H9 (cell line): Measurements from ENCODE around the gene ZFP36. TPM values are rescaled to one million over a fixed set of nuclear protein-coding genes. Genes with fewer than 3 reads are reported as not detected.
A peak's percentile ranks its signal among the peaks of the same experiment; 100 is the strongest.

ENCODE experiments used
- DNase-seq: peaks from one replicate; pipeline ENCODE4 v3.0.0-alpha.2; 2017
- H2AFZ ChIP-seq: one replicate; pipeline ENCODE4 v1.6.1; 2013; ENCODE audit warnings: mild to moderate bottlenecking, low read length, control low read depth, moderate library complexity
- H2AK5ac ChIP-seq: 2 replicates; pipeline ENCODE4 v1.6.1; 2013; ENCODE audit warnings: low read length, control low read depth, mixed read lengths; ENCODE audit not compliant: insufficient read length
- H2BK120ac ChIP-seq: one replicate; pipeline ENCODE4 v1.6.1; 2013; ENCODE audit warnings: low read depth, mild to moderate bottlenecking, low read length, control low read depth, inconsistent platforms; ENCODE audit not compliant: poor library complexity, severe bottlenecking
- H2BK12ac ChIP-seq: 2 replicates; pipeline ENCODE4 v1.6.1; 2013; ENCODE audit warnings: low read length, control low read depth, mixed read lengths, low read depth; ENCODE audit not compliant: insufficient read length
- H2BK15ac ChIP-seq: 2 replicates; pipeline ENCODE4 v1.6.1; 2013; ENCODE audit warnings: low read depth, low read length, control low read depth
- H2BK20ac ChIP-seq: one replicate; pipeline ENCODE4 v1.6.1; 2013; ENCODE audit warnings: low read depth, mild to moderate bottlenecking, low read length, control low read depth, inconsistent platforms; ENCODE audit not compliant: poor library complexity, severe bottlenecking
- H2BK5ac ChIP-seq: 2 replicates; pipeline ENCODE4 v1.6.1; 2013; ENCODE audit warnings: low read length, control low read depth, mixed read lengths; ENCODE audit not compliant: insufficient read length
- H3K14ac ChIP-seq: 2 replicates; pipeline ENCODE4 v1.6.1; 2013; ENCODE audit warnings: low read length, control low read depth; ENCODE audit not compliant: insufficient read depth
- H3K18ac ChIP-seq: 2 replicates; pipeline ENCODE4 v1.6.1; 2013; ENCODE audit warnings: low read depth, mild to moderate bottlenecking, mixed read lengths, low read length, control low read depth; ENCODE audit not compliant: insufficient read length
- H3K23ac ChIP-seq: 2 replicates; pipeline ENCODE4 v1.6.1; 2013; ENCODE audit warnings: low read length, control low read depth, mixed read lengths, low read depth; ENCODE audit not compliant: insufficient read length
- H3K23me2 ChIP-seq: 2 replicates; pipeline ENCODE4 v1.6.1; 2013; ENCODE audit warnings: low read depth, mild to moderate bottlenecking, mixed read lengths, low read length, control low read depth; ENCODE audit not compliant: insufficient read length, poor library complexity, severe bottlenecking
- H3K27ac ChIP-seq: 2 replicates; pipeline ENCODE4 v1.5.1; 2013; ENCODE audit warnings: low read length, control low read depth, mixed read lengths, low read depth; ENCODE audit not compliant: insufficient read length
- H3K27me3 ChIP-seq: 2 replicates; pipeline ENCODE4 v1.6.1; 2013; ENCODE audit warnings: low read length, control low read depth, inconsistent platforms; ENCODE audit not compliant: insufficient read depth
- H3K4ac ChIP-seq: 2 replicates; pipeline ENCODE4 v1.6.1; 2013; ENCODE audit warnings: low read depth, mild to moderate bottlenecking, control low read depth, inconsistent platforms, low read length, moderate library complexity
- H3K4me1 ChIP-seq: 2 replicates; pipeline ENCODE4 v1.6.1; 2013; ENCODE audit warnings: low read length, control low read depth, inconsistent platforms; ENCODE audit not compliant: insufficient read depth
- H3K4me2 ChIP-seq: 2 replicates; pipeline ENCODE4 v1.6.1; 2013; ENCODE audit warnings: low read length, control low read depth, mixed read lengths; ENCODE audit not compliant: insufficient read length, insufficient read depth
- H3K56ac ChIP-seq: 2 replicates; pipeline ENCODE4 v1.6.1; 2013; ENCODE audit warnings: low read depth, mild to moderate bottlenecking, mixed read lengths, low read length, control low read depth; ENCODE audit not compliant: insufficient read length
- H3K79me1 ChIP-seq: 2 replicates; pipeline ENCODE4 v1.6.1; 2013; ENCODE audit warnings: low read depth, mild to moderate bottlenecking, moderate library complexity, low read length, control low read depth, inconsistent platforms; ENCODE audit not compliant: insufficient read depth, poor library complexity, severe bottlenecking
- H3K79me2 ChIP-seq: 2 replicates; pipeline ENCODE4 v1.6.1; 2013; ENCODE audit warnings: low read length, control low read depth, inconsistent platforms; ENCODE audit not compliant: insufficient read depth
- H3K9ac ChIP-seq: 2 replicates; pipeline ENCODE4 v1.6.1; 2013; ENCODE audit warnings: low read length, control low read depth, mixed read lengths; ENCODE audit not compliant: insufficient read length; ENCODE audit errors: extremely low read depth
- H3K9me3 ChIP-seq: one replicate; pipeline ENCODE4 v1.6.1; 2013; ENCODE audit warnings: low read depth, low read length, inconsistent platforms; ENCODE audit not compliant: control insufficient read depth
- H3T11ph ChIP-seq: one replicate; pipeline ENCODE4 v1.6.1; 2013; ENCODE audit warnings: mild to moderate bottlenecking, low read length, control low read depth, inconsistent platforms
- H4K20me1 ChIP-seq: one replicate; pipeline ENCODE4 v1.6.1; 2013; ENCODE audit not compliant: control insufficient read depth, insufficient read length, insufficient read depth
- H4K5ac ChIP-seq: 2 replicates; pipeline ENCODE4 v1.6.1; 2013; ENCODE audit warnings: low read depth, mild to moderate bottlenecking, mixed read lengths, low read length, control low read depth; ENCODE audit not compliant: insufficient read length
- H4K8ac ChIP-seq: replicated peaks from 2 replicates; pipeline ENCODE4 v1.6.1; 2013; ENCODE audit warnings: low read length, control low read depth, mixed read lengths, low read depth; ENCODE audit not compliant: insufficient read length
- H4K91ac ChIP-seq: 2 replicates; pipeline ENCODE4 v1.6.1; 2013; ENCODE audit warnings: low read depth, mild to moderate bottlenecking, moderate library complexity, mixed read lengths, low read length, control low read depth; ENCODE audit not compliant: insufficient read length
- H3K27ac Mint-ChIP-seq, 3 experiments: 2 replicates in 2 of 3; 3 replicates in 1 of 3; pipeline ENCODE4 v1.8.0; 2020 to 2021; ENCODE audit warnings: mixed read lengths in 3 of 3, mild to moderate bottlenecking in 1 of 3, moderate library complexity in 1 of 3
- H3K27me3 Mint-ChIP-seq: 2 replicates; pipeline ENCODE4 v1.8.0; 2021; ENCODE audit warnings: low read depth, mild to moderate bottlenecking, moderate library complexity, mixed read lengths
- H3K36me3 Mint-ChIP-seq, 3 experiments: 2 replicates in 2 of 3; 3 replicates in 1 of 3; pipeline ENCODE4 v1.8.0; 2020 to 2021; ENCODE audit warnings: low read depth in 3 of 3, mixed read lengths in 3 of 3; ENCODE audit not compliant: insufficient read depth in 1 of 3
- H3K4me1 Mint-ChIP-seq, 2 experiments: 2 replicates each; pipeline ENCODE4 v1.8.0; 2020; ENCODE audit warnings: mixed read lengths in 2 of 2
- H3K4me3 Mint-ChIP-seq, 2 experiments: 2 replicates in 1 of 2; 3 replicates in 1 of 2; pipeline ENCODE4 v1.8.0; 2020 to 2021; ENCODE audit warnings: mild to moderate bottlenecking in 2 of 2, mixed read lengths in 2 of 2, moderate library complexity in 1 of 2
- H3K9me3 Mint-ChIP-seq, 2 experiments: 2 replicates in 1 of 2; 3 replicates in 1 of 2; pipeline ENCODE4 v1.8.0; 2020; ENCODE audit warnings: mild to moderate bottlenecking in 2 of 2, mixed read lengths in 2 of 2, moderate library complexity in 1 of 2
- CTCF ChIP-seq: fragments of 200-600 bp; sonication (generic); conservative IDR thresholded peaks from 3 replicates; pipeline ENCODE4 v1.8.0; 2021; ENCODE audit warnings: antibody characterized with exemption, mild to moderate bottlenecking
- WGBS: extraction: QIAGEN DNeasy Blood & Tissue Kit; methylation state at CpG from one replicate; pipeline ENCODE4 v1.1.7; 2013; ENCODE audit warnings: missing lambda C conversion rate, low lambda C conversion rate, mixed read lengths; ENCODE audit not compliant: insufficient read length; ENCODE audit errors: extremely low coverage; 5-methylcytosine and 5-hydroxymethylcytosine counted together
- total RNA-seq: library from RNA; stranded (reverse); gene quantifications from 2 replicates; pipeline ENCODE4 v1.2.1, GENCODE V29; 2021

Gene ZFP36
- total RNA-seq, 1 experiment from 2014 or later, result 14.6 TPM

GRCh38 chr19:39390751-39391437, 15.8 kb upstream of the ZFP36 start, which contains the start of the genes MED29 and PAF1:
TSS of gene MED29 (plus strand) at chr19:39391378. CDS start at chr19:39391423, 45 bp downstream.
TSS of gene PAF1 (minus strand) at chr19:39391106. CDS start at chr19:39390864, 242 bp downstream.
- H3K27me3 ChIP-seq, result no peaks in the 10 kb centered on the region
- H3K27ac ChIP-seq, result peak within 1 kb of the TSS; percentile 86
- peak within 1 kb of the TSS; percentile 13 for H2BK5ac ChIP-seq
- Mint-ChIP-seq H3K4me3 (peak within 1 kb of the TSS; percentile 95 to 98), H3K27ac (peak within 1 kb of the TSS; percentile 99 to 100 (median 99)), H3K36me3 (peaks cover 41 to 64% (median 61%) of the 10 kb centered on the region in 3 experiments), H3K27me3 (no peaks in the 10 kb centered on the region), H3K9me3 (no peaks in the 10 kb centered on the region; a peak in 1 of 5 replicates), H3K4me1 (peaks cover 11 to 14% of the 10 kb centered on the region in 2 experiments)
- peak within 1 kb of the TSS; percentile 95 for H3K18ac ChIP-seq
- H2BK120ac ChIP-seq, result no peak within 1 kb of the TSS
- H2BK15ac ChIP-seq, result no peak within 1 kb of the TSS
- H3K79me1 ChIP-seq, result no peaks in the 10 kb centered on the region
- H3K14ac ChIP-seq, result peak within 1 kb of the TSS; percentile 97
- no peak within 1 kb of the TSS for H2BK20ac ChIP-seq
- no CpG with 5 or more reads among the region's 60 CpGs for WGBS
- no peak within 1 kb of the TSS for H4K5ac ChIP-seq
- H3K4me2 ChIP-seq, result peak within 1 kb of the TSS; percentile 71
- no peak within 1 kb of the TSS for H2BK12ac ChIP-seq
- no peak within 1 kb of the TSS for H3T11ph ChIP-seq
- no peaks in the 10 kb centered on the region for H3K4me1 ChIP-seq
- H3K23ac ChIP-seq, result no peak within 1 kb of the TSS
- H3K9ac ChIP-seq, result peak within 1 kb of the TSS; percentile 79
- no peak within 1 kb of the TSS for H4K8ac ChIP-seq
- H4K20me1 ChIP-seq, result no peaks in the 10 kb centered on the region
- H3K4ac ChIP-seq, result no peak within 1 kb of the TSS; the same call in 1 of the 2 replicates
- peak; percentile 18; the same call in 1 of the 3 replicates for TF ChIP-seq CTCF
- H3K23me2 ChIP-seq, result no peaks in the 10 kb centered on the region
- no peak within 1 kb of the TSS for H2AK5ac ChIP-seq
- no peak within 1 kb of the TSS for H3K56ac ChIP-seq
- H3K79me2 ChIP-seq, result no peaks in the 10 kb centered on the region
- H2AFZ ChIP-seq, result no peak within 1 kb of the TSS
- no peak within 1 kb of the TSS for H4K91ac ChIP-seq
- peak; percentile 99 for DNase-seq
- H3K9me3 ChIP-seq, result no peaks in the 10 kb centered on the region
